T-cell (primary cell): ENCODE measurements around the gene GAK. TPM values are rescaled to one million over a fixed set of nuclear protein-coding genes. Genes with fewer than 3 reads are reported as not detected.

Experiments
- ATAC-seq, 4 experiments: fragments of 200-7000 bp in 3 of 4; fragments of 150-1000 bp in 1 of 4; cut with Tn5 transposase; replicated peaks in 1 of 4; 1 replicate in 3 of 4; 2 replicates in 1 of 4; pipeline ENCODE4 v1.10.0; 2021; ENCODE audit warnings: moderate library complexity in 3 of 4, mild to moderate bottlenecking in 2 of 4, moderate number of reproducible peaks in 1 of 4
- CTCF ChIA-PET, 2 donors: fragments of 300-600 bp; sonication (Branson Sonifier 250); formaldehyde crosslinking; loops; one replicate each; lab custom pipeline; 2022; ENCODE audit warnings: antibody characterized with exemption in 2 of 2; lab: Charles Lee
- POLR2A ChIA-PET, 2 donors: fragments of 300-600 bp; sonication (Branson Sonifier 250); formaldehyde crosslinking; loops; one replicate each; lab custom pipeline; 2022; ENCODE audit warnings: antibody characterized with exemption in 2 of 2; lab: Charles Lee
- DNase-seq, 35 experiments: peaks; one replicate each; pipeline versions ENCODE4 v3.0.0 to v3.0.0-alpha.2; 2013 to 2023
- H3K27ac ChIP-seq: one replicate; pipeline ENCODE4 v1.5.1; 2013; ENCODE audit warnings: low read length
- H3K27me3 ChIP-seq, 2 experiments: replicated peaks in 1 of 2; 1 replicate in 1 of 2; 2 replicates in 1 of 2; pipeline versions ENCODE4 v1.6.1 to v1.7.0; 2013; ENCODE audit warnings: low read length in 1 of 2, mixed read lengths in 1 of 2; ENCODE audit not compliant: control insufficient read depth in 2 of 2, insufficient read depth in 2 of 2; ENCODE audit errors: extremely low read depth in 1 of 2
- H3K36me3 ChIP-seq, 2 donors: 1 replicate in 1 of 2; 2 replicates in 1 of 2; pipeline versions ENCODE4 v1.6.1 to v1.7.0; 2013; ENCODE audit warnings: low read length in 1 of 2; ENCODE audit not compliant: control insufficient read depth in 2 of 2, insufficient read depth in 1 of 2; ENCODE audit errors: extremely low read depth in 1 of 2
- H3K4me1 ChIP-seq, 2 experiments: 1 replicate in 1 of 2; 2 replicates in 1 of 2; pipeline versions ENCODE4 v1.6.1 to v1.7.0; 2013; ENCODE audit warnings: low read length in 2 of 2, mixed read lengths in 1 of 2; ENCODE audit not compliant: insufficient read depth in 2 of 2, control insufficient read depth in 1 of 2; ENCODE audit errors: extremely low read depth in 1 of 2
- H3K4me3 ChIP-seq, 2 donors: 1 replicate in 1 of 2; 2 replicates in 1 of 2; pipeline versions ENCODE4 v1.5.1 to v1.7.0; 2013; ENCODE audit warnings: mild to moderate bottlenecking in 2 of 2, low read length in 1 of 2, moderate library complexity in 1 of 2; ENCODE audit not compliant: control insufficient read depth in 1 of 2; ENCODE audit errors: extremely low read depth in 1 of 2
- H3K9me3 ChIP-seq: 2 replicates; pipeline ENCODE4 v1.7.0; 2013
- H3K27ac Mint-ChIP-seq, 2 donors: one replicate each; pipeline ENCODE4 v1.8.0; 2020 to 2021; ENCODE audit warnings: mild to moderate bottlenecking in 2 of 2, mixed read lengths in 2 of 2
- H3K27me3 Mint-ChIP-seq, 2 donors: one replicate each; pipeline ENCODE4 v1.8.0; 2021 to 2022; ENCODE audit warnings: mixed read lengths in 2 of 2
- H3K36me3 Mint-ChIP-seq: one replicate; pipeline ENCODE4 v1.8.0; 2021; ENCODE audit warnings: mixed read lengths
- H3K4me1 Mint-ChIP-seq, 3 donors: one replicate each; pipeline ENCODE4 v1.8.0; 2020 to 2022; ENCODE audit warnings: mixed read lengths in 3 of 3, mild to moderate bottlenecking in 1 of 3
- H3K4me3 Mint-ChIP-seq, 3 donors: one replicate each; pipeline ENCODE4 v1.8.0; 2020 to 2022; ENCODE audit warnings: mild to moderate bottlenecking in 3 of 3, mixed read lengths in 3 of 3, moderate library complexity in 3 of 3
- H3K9me3 Mint-ChIP-seq, 3 donors: one replicate each; pipeline ENCODE4 v1.8.0; 2020 to 2022; ENCODE audit warnings: mixed read lengths in 3 of 3
- WGBS: methylation state at CpG from one replicate; pipeline ENCODE4 v1.1.5; 2013; ENCODE audit warnings: missing lambda C conversion rate; ENCODE audit not compliant: insufficient coverage; 5-methylcytosine and 5-hydroxymethylcytosine counted together
- total RNA-seq, 35 experiments: library from RNA in 6 of 35; stranded (reverse) in 6 of 35; fragments of 120-200 nt in 1 of 35; gene quantifications; one replicate each; pipeline versions ENCODE4 v1.2.1 to v1.2.4 and lab custom pipeline; 2013 to 2026

GAK gene
- total RNA-seq, 5 donors from 2014 or later (not counting 1 experiment from before 2014, with no cell fraction given) = 182 to 225 (median 218) TPM

DNA sequence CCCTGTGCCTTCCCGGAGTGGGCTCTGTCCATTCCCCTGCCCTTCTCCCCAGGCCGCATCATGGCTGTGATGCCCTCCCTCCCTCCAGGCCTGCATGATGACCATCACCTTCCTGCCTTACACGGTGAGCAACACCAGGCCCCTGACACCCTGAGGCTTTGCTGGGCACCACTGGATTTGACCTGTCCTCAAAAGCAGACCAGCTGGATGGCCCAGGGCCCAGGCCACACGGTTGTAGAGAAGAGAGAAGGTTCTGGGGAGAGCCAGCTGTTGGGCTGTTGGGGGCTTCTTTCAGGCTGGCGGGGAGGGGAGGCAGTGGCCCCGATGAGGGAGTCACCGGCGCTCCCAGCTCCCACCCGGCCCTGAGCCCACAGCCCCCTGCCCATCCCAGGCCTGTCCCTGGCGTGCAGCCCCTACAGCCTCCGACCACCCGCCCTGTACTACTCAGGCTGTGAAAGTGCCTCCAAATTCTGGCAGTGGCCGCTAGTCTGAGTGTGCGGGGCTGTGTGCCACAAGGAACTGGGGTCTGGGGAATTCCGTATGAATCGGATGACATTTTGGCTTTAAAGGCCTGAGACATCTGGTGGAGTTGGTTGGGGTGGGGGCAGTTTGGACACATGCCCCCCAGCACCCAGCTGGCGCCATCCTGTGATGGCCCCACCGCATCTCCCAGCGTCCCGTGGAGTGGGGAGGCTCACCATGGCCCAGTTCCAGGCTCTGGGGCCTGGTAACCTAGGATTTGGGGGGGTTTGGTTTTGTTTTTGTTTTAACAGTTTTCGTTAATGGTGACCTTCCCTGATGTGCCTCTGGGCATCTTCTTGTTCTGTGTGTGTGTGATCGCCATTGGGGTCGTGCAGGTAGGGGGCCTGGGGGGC is 19.7 kb upstream of the GAK start:
- Histone ChIP-seq H3K4me1 (no peaks in the 10 kb centered on the region), H3K9me3 (no peaks in the 10 kb centered on the region), H3K36me3 (peaks cover 8 to 13% of the 10 kb centered on the region in 2 donors), H3K27me3 (no peaks in the 10 kb centered on the region), H3K27ac (no peak overlapping the region), H3K4me3 (no peak overlapping the region)
- H3K27me3 Mint-ChIP-seq = no peaks in the 10 kb centered on the region
- no peak overlapping the region for H3K27ac Mint-ChIP-seq
- ChIA-PET POLR2A (no interaction called here), CTCF (no interaction called here)
- H3K9me3 Mint-ChIP-seq = no peaks in the 10 kb centered on the region
- H3K4me3 Mint-ChIP-seq = no peak overlapping the region
- no peak for ATAC-seq
- peaks cover 8% of the 10 kb centered on the region for H3K36me3 Mint-ChIP-seq
- no peak for DNase-seq
- 93% methylated on average over 14 of the region's 23 CpGs for WGBS
- no peaks in the 10 kb centered on the region for H3K4me1 Mint-ChIP-seq

DNA sequence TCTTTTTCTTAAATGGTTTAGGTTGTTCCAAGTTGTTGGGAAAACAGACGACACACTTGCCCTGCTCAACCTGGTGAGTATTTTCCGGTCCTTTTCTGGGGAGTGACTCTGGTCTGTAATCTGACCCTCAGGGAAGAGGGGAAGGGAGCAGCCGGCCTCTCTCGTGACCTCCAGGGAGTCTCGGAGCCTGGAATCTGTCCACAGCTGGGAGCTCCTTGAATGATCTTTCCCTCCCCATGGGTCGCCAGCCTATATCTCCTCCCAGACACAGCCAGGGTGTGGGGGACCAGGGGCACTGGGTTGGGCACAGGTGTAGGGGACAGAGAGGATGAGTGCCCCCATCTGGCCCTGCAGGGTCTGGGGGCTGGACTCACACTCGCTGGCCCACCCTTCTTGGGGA is 19.1 kb upstream of the GAK start:
- Histone ChIP-seq H3K9me3 (no peaks in the 10 kb centered on the region), H3K4me1 (peaks cover 0 to 6% of the 10 kb centered on the region in 2 experiments), H3K4me3 (no peak overlapping the region), H3K27me3 (no peaks in the 10 kb centered on the region), H3K27ac (no peak overlapping the region), H3K36me3 (peaks cover 8 to 13% of the 10 kb centered on the region in 2 donors)
- Mint-ChIP-seq H3K9me3 (no peaks in the 10 kb centered on the region), H3K4me1 (peaks cover 0 to 5% (median 0%) of the 10 kb centered on the region in 3 donors), H3K36me3 (peaks cover 8% of the 10 kb centered on the region), H3K27me3 (no peaks in the 10 kb centered on the region), H3K27ac (no peak overlapping the region), H3K4me3 (no peak overlapping the region)
- 100% methylated on average over 1 of the region's 7 CpGs for WGBS
- ATAC-seq = no peak
- DNase-seq = no peak
- CTCF ChIA-PET = no interaction called here
- POLR2A ChIA-PET = no interaction called here

DNA sequence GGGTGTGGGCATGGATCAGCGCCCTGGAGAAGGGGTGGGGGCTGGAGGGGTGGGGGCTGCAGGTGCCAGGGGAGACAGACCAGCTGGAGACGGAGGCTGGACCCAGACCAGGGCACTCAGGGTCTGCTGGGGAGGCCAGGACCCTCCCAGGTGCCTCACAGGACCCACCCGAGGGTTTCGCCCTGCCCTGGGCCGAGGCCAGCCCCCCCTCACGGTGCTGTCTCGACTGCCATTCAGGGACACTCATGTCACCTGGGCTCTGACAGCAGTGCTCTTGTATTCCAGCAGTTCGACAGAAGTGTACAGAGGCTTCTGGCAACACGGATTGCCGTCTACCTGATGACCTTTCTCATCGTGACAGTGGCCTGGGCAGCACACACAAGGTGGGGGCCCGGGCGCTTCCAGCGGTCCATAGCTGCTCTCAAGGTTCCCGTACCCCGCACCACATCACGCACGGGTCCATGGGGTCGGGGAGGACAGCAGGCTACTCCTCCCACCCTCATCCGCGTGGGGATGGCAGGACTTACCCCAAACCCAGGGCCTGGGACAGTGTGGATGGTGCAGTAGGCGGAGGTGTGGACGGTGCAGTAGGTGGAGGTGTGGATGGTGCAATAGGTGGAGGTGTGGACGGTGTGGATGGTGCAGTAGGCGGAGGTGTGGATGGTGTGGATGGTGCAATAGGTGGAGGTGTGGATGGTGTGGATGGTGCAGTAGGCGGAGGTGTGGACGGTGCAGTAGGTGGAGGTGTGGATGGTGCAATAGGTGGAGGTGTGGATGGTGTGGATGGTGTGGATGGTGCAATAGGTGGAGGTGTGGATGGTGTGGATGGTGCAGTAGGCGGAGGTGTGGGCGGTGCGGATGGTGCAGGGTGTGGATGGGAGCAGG is 18.3 kb upstream of the GAK start:
- DNase-seq = no peak
- Mint-ChIP-seq H3K4me1 (peaks cover under 1 to 13% (median 2%) of the 10 kb centered on the region in 3 donors), H3K9me3 (no peaks in the 10 kb centered on the region), H3K27ac (no peak overlapping the region), H3K36me3 (peaks cover 12% of the 10 kb centered on the region), H3K4me3 (no peak overlapping the region), H3K27me3 (no peaks in the 10 kb centered on the region)
- H3K27me3 ChIP-seq = no peaks in the 10 kb centered on the region
- peaks cover 8 to 11% of the 10 kb centered on the region in 2 donors for H3K36me3 ChIP-seq
- peaks cover 0 to 8% of the 10 kb centered on the region in 2 experiments for H3K4me1 ChIP-seq
- H3K9me3 ChIP-seq = no peaks in the 10 kb centered on the region
- no peak overlapping the region for H3K27ac ChIP-seq
- POLR2A ChIA-PET = no interaction called here
- CTCF ChIA-PET = no interaction called here
- no peak overlapping the region for H3K4me3 ChIP-seq
- 88% methylated on average over 19 of the region's 30 CpGs for WGBS
- no peak for ATAC-seq

GRCh38 chr4:949656-950055 is 17.5 kb upstream of the GAK start:
- Histone ChIP-seq H3K9me3 (no peaks in the 10 kb centered on the region), H3K27me3 (no peaks in the 10 kb centered on the region), H3K27ac (no peak overlapping the region), H3K4me3 (no peak overlapping the region), H3K36me3 (peaks cover 8 to 11% of the 10 kb centered on the region in 2 donors), H3K4me1 (peaks cover 0 to 8% of the 10 kb centered on the region in 2 experiments)
- peaks cover 2 to 17% (median 3%) of the 10 kb centered on the region in 3 donors for H3K4me1 Mint-ChIP-seq
- peaks cover 12% of the 10 kb centered on the region for H3K36me3 Mint-ChIP-seq
- H3K27me3 Mint-ChIP-seq = no peaks in the 10 kb centered on the region
- H3K9me3 Mint-ChIP-seq = no peaks in the 10 kb centered on the region
- ChIA-PET POLR2A (interaction anchor here in 1 of 2 donors (0.5 kb wide), 1 partner anchor 546 kb away, joined by 3 read pairs; no protein-coding TSS in a partner anchor), CTCF (no interaction called here)
- no peak overlapping the region for H3K4me3 Mint-ChIP-seq
- 95% methylated on average over 18 of the region's 20 CpGs for WGBS
- DNase-seq = no peak
- H3K27ac Mint-ChIP-seq = no peak overlapping the region
- ATAC-seq = no peak

GRCh38 chr4:948936-949300 is 16.8 kb upstream of the GAK start:
- Histone ChIP-seq H3K9me3 (no peaks in the 10 kb centered on the region), H3K36me3 (peaks cover 4 to 9% of the 10 kb centered on the region in 2 donors), H3K27me3 (no peaks in the 10 kb centered on the region), H3K4me1 (peaks cover 0 to 8% of the 10 kb centered on the region in 2 experiments), H3K27ac (no peak overlapping the region), H3K4me3 (no peak overlapping the region)
- DNase-seq (no peak), ATAC-seq (no peak)
- ChIA-PET POLR2A (no interaction called here), CTCF (no interaction called here)
- H3K27ac Mint-ChIP-seq = no peak overlapping the region
- WGBS = 93% methylated on average over 13 of the region's 13 CpGs
- peaks cover 6% of the 10 kb centered on the region for H3K36me3 Mint-ChIP-seq
- no peak overlapping the region for H3K4me3 Mint-ChIP-seq
- H3K4me1 Mint-ChIP-seq = peaks cover 2 to 17% (median 3%) of the 10 kb centered on the region in 3 donors
- no peaks in the 10 kb centered on the region for H3K27me3 Mint-ChIP-seq
- H3K9me3 Mint-ChIP-seq = no peaks in the 10 kb centered on the region

GRCh38 chr4:948101-948935 is 16.2 kb upstream of the GAK start:
- H3K36me3 Mint-ChIP-seq = peaks cover 6% of the 10 kb centered on the region
- POLR2A ChIA-PET = no interaction called here

More at GRCh38 chr4:948101-948935, 16.2 kb upstream of the GAK start:
- Histone ChIP-seq H3K36me3 (peaks cover 4 to 5% of the 10 kb centered on the region in 2 donors), H3K27ac (no peak overlapping the region), H3K4me3 (no peak overlapping the region), H3K9me3 (no peaks in the 10 kb centered on the region), H3K4me1 (peaks cover 0 to 8% of the 10 kb centered on the region in 2 experiments), H3K27me3 (no peaks in the 10 kb centered on the region)
- Mint-ChIP-seq H3K4me3 (no peak overlapping the region), H3K27me3 (no peaks in the 10 kb centered on the region), H3K9me3 (no peaks in the 10 kb centered on the region), H3K27ac (no peak overlapping the region), H3K4me1 (peaks cover 2 to 20% (median 3%) of the 10 kb centered on the region in 3 donors)
- CTCF ChIA-PET = no interaction called here
- ATAC-seq = no peak
- WGBS = 96% methylated on average over 29 of the region's 33 CpGs
- no peak for DNase-seq
